Measurements from ENCODE around the gene VWA5A. TPM values are rescaled to one million over a fixed set of nuclear protein-coding genes. Genes with fewer than 3 reads are reported as not detected.

Gene VWA5A
- total RNA-seq, 4 donors from 2014 or later, result 19.5 to 23.5 (median 21.3) TPM

- Histone ChIP-seq H3K36me3 (no peaks in the 10 kb centered on the region), H3K4me3 (replicated peaks in 1 of 3) (no peak overlapping the region), H3K4me1 (no peaks in the 10 kb centered on the region), H3K27me3 (no peaks in the 10 kb centered on the region), H3K27ac (no peak overlapping the region), H3K9me3 (no peaks in the 10 kb centered on the region)
- DNase-seq, result no peak
- intact Hi-C loops (cut with DNase I), result no loop called here
- no peak for TF ChIP-seq POLR2A (IDR thresholded peaks at IDR 0.05)
- no peak for TF ChIP-seq CTCF (IDR thresholded peaks at IDR 0.05)
- WGBS, 2 donors, result 69 to 73% methylated on average over 6 of the region's 6 CpGs
Measured at GRCh38 chr11:124193221-124194010, 78.2 kb downstream of the VWA5A start.

- no peak overlapping the region for H3K27ac ChIP-seq
- H3K36me3 ChIP-seq, result no peaks in the 10 kb centered on the region
- H3K4me3 ChIP-seq (replicated peaks in 1 of 3), result no peak overlapping the region
- intact Hi-C loops (cut with DNase I), result loop anchor here (5.0 kb wide), 1 partner anchor 122 kb away; no protein-coding TSS in a partner anchor
- no peak for DNase-seq
- WGBS, 2 donors, result 67 to 78% methylated on average over 6 of the region's 6 CpGs
- no peaks in the 10 kb centered on the region for H3K9me3 ChIP-seq
- TF ChIP-seq CTCF (IDR thresholded peaks at IDR 0.05), result no peak
- no peaks in the 10 kb centered on the region for H3K27me3 ChIP-seq
- H3K4me1 ChIP-seq, result no peaks in the 10 kb centered on the region
Measured at GRCh38 chr11:124194293-124195188, 79.3 kb downstream of the VWA5A start.

GRCh38 chr11:124195189-124195734 is 80.0 kb downstream of the VWA5A start:
- Histone ChIP-seq H3K9me3 (no peaks in the 10 kb centered on the region), H3K27ac (no peak overlapping the region), H3K27me3 (no peaks in the 10 kb centered on the region), H3K4me3 (replicated peaks in 1 of 3) (no peak overlapping the region), H3K4me1 (no peaks in the 10 kb centered on the region), H3K36me3 (no peaks in the 10 kb centered on the region)
- TF ChIP-seq POLR2A (IDR thresholded peaks at IDR 0.05) (no peak), CTCF (IDR thresholded peaks at IDR 0.05) (peak; percentile 17 to 64 (median 56))
- DNase-seq, result peak; percentile 44 to 51
- WGBS, 2 donors, result 27 to 45% methylated on average over 4 of the region's 4 CpGs
- intact Hi-C loops (cut with DNase I), result loop anchor here (5.0 kb wide), 1 partner anchor 123 kb away; no protein-coding TSS in a partner anchor

Other genes starting within 250 kb of the VWA5A start
- gene TMEM225, start 229.8 kb upstream of the VWA5A start, total RNA-seq, result not detected
- not detected for gene OR8D4, start 213.3 kb upstream of the VWA5A start, total RNA-seq
- 1 to 10 TPM in 2 of 4 donors, not detected in 2; 1.7 to 2.6 TPM for gene OR4D5, start 175.8 kb upstream of the VWA5A start, total RNA-seq
- gene OR6T1, start 171.6 kb upstream of the VWA5A start, total RNA-seq, result not detected
- not detected for gene OR10S1, start 137.7 kb upstream of the VWA5A start, total RNA-seq
- not detected for gene OR10G6, start 120.3 kb upstream of the VWA5A start, total RNA-seq
- not detected for gene OR10G4, start 102.5 kb upstream of the VWA5A start, total RNA-seq
- gene OR10G9, start 92.4 kb upstream of the VWA5A start, total RNA-seq, result not detected
- not detected for gene OR10G8, start 88.7 kb upstream of the VWA5A start, total RNA-seq
- not detected for gene OR10G7, start 74.1 kb upstream of the VWA5A start, total RNA-seq
- gene OR10D3, start 67.9 kb downstream of the VWA5A start, total RNA-seq, result not detected
- not detected for gene OR8G1, start 125.6 kb downstream of the VWA5A start, total RNA-seq
- not detected for gene OR8G5, start 140.9 kb downstream of the VWA5A start, total RNA-seq
- gene OR8D1, start 198.5 kb downstream of the VWA5A start, total RNA-seq, result not detected
- not detected for gene OR8D2, start 204.7 kb downstream of the VWA5A start, total RNA-seq